Measurements from ENCODE around the gene POLR3H.

Gene POLR3H

DNA sequence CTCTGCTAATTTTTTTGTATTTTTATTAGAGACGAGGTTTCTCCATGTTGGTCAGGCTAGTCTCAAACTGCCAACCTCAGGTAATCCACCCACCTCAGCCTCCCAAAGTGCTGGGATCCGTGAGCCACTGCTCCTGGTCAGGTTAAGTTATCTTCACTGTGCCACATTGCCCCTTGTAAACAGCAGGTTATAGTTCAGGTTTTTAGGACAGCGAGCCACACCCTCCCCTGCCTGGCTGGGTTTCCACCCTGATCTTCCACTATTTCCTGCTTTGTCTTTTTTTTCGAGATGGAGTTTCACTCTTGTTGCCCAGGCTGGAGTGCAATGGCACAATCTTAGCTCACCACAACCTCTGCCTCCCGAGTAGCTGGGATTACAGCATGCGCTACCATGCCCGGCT lies 59.2 kb downstream of the POLR3H start:
- no peak for DNase-seq (ENCODE audit: low read depth in 2 of 2)

DNA sequence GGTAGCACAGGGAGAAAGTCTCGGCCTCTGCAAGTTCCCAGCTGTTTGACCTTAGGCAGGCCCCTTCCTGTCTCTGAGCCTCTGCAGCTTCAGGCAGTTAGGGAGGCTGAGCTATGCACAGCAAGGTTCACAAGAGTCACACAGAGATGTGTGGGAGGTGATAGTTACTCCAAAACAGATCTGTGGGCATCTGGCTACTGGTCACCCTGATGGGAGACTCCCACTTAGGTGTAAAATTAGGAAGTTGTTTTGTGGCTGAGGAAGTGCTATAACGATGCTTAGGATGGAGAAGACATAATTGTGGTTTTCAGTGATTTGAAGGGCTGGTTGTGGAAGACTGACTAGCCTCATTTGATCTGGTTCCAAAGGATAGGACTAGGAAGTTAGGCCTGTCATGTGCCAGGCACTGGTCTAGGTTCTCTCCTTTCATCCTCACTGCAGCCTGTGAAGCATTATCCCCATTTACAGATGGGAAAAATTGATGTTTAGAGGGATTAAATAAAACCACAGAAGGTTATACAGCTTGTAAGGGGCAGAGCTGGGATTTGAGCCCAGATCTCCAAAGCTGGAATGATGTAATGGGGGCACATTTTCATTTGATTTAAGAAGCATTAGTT lies 61.8 kb downstream of the POLR3H start:
- DNase-seq (ENCODE audit: low read depth in 2 of 2), result no peak

DNA sequence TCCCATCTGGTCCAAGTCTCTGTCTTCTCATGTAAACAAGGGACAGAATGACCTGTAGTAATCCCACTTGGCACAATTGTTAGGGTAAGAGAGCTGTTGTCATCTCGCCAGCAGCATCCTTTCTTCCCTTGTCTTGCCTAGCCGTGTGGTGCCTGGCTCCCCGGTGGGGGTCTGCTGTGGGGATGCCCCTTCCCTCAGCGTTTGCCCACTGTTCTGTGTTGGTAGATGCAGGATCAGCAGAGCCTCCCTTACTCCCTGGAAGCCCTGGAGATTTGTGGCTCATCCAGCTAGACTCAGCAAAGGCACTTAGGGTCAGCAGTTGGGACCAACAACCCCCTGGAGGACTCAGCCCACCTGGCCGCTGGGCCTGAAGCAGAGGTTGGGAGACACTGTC lies 62.3 kb downstream of the POLR3H start:
- DNase-seq (ENCODE audit: low read depth in 2 of 2), result no peak

DNA sequence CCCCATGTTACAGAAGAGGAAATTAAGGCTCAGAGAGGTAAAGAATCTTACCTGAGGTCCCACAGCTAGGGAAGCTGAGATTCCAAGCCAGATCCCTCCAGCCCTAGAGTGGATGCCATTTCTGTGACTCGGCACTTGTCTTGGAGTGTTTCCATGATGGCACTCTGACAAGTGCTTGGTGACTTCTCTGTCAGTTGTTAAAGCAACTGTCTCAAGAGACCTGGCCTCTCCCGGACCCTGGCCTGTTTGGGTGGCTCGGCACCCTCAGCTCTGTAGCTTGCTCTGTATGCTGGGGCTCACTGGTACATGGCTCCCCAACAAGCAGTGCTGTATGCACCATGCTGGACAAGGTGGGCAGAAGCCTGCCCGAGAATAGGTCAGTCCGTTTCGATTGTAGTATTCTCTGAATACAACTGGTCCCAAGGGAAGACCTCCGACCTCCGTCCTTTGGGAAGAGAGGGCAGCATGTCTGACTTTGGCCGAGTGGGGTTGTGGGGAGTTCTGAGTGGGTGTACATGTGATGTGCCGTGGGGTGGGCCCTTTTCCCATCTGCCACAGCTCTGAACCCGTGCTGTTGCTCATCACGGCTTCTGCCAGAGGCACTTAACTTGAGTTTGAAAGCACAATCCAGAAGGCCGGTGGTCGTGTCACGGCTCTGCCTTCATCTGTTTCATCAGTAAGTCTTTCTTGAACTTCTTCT lies 63.0 kb downstream of the POLR3H start:
- no peak for DNase-seq (ENCODE audit: low read depth in 2 of 2)

DNA sequence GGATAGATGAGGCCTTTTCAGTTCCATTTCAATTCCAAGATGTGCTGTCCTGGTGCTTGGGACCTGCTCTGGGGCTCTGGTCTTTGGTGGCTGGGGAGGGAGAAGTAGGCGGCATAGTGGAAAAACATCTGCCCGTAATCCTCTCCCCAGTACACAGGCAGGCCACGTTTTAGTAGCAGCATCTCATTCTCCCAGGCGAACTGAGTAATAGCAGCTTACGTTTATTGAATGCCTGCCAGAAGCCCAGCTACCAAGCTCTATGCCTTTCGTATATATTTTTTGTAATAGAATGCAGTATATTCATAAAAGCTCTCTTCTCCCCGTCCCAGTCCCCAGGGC lies 63.9 kb downstream of the POLR3H start:
- DNase-seq (ENCODE audit: low read depth in 2 of 2), result no peak

DNA sequence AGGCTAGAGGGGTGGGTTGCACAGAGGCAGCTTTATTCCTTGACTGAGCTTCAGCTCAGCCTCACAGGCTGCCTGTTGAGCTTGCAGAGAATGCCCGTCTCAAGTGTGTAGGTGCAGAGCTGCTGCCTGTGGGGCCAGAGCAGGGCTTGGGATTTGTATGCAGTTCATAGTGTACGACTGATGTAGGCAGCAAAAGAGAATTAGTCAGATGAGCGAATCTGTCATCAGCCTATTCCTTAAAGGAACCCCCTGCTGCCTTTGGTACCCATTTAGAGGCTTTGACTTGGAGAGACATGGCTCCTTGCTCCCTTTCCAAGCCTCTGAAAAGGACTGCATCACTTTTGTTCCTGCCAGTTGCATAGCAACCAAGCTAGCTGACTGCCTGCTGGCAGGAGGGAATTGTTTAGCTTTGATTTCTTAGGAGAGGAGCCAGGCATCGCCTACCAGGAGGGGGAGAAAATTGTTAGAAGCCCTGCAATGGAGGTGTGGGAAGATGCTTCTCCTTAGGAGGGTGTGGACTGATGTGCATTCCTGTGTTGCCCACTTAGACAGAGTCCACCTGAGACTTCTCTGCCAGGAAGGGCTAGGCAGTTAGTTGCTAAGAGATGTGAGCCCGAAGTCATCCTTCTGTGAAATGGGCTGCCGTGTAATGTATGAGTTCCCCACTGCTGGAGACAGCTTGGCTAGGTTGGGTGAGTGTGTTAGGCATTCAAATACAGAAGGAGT lies 64.4 kb downstream of the POLR3H start:
- no peak for DNase-seq (ENCODE audit: low read depth in 2 of 2)

DNA sequence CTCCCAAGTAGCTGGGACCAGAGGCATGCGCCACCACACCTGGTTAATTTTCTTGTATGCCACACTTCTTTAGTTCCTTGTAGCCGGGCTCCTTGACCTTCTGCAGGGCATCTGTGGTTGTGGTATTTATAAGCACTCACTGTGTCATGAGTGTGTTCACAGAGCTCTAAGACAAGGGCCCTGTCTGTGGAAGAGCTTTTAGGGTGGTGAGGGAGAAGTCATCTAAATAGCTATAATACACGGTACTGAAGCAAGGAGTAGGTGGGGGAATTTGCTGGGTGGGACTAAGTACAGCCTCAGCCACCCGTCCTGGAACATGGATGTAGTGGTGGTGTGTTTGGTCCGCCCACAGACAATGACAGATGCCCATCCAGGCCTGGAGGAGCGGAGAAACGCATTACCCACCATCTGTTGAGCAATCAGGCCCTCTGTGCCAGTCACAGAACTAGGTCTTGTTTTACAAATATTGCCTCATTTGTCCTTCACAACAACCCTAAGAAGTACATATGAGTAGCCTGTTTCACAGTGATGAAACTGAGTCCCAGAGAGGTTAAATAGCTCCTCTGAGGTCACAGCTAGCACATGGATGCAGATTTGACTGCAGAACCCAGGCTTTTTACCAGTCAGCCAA lies 65.3 kb downstream of the POLR3H start:
- DNase-seq (ENCODE audit: low read depth in 2 of 2), result no peak

DNA sequence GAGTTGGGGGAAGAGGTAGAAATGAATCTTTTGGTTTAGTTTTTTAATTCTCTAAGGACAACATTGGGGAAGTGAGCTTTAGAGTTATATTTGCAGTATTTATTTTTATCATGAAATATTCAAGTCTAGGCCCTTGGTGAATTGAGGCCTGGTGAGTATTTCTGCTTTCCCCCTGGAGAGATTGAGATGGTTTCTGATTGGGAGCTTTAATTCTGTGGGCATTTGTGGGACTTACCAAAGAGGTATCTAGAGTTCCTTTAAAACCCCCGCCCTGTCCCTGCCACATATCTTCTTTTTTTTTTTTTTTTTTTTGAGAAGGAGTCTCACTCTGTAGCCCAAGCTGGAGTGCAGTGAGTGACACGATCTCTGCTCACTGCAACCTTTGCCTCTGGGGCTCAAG lies 65.8 kb downstream of the POLR3H start:
- no peak for DNase-seq (ENCODE audit: low read depth in 2 of 2)
